C4-2B (cell line): Measurements from ENCODE around the gene NPEPL1.

Experiments used
- ZFX ChIP-seq: fragments of 450-650 bp; IDR thresholded peaks from 2 replicates; pipeline ENCODE4 v1.6.1; 2017
- TF ChIP-seq, protein P1 (sequence below): fragments of 450-650 bp; conservative IDR thresholded peaks from 2 replicates; pipeline ENCODE4 v1.5.1; 2017; ENCODE audit warnings: mild to moderate bottlenecking

DNA sequence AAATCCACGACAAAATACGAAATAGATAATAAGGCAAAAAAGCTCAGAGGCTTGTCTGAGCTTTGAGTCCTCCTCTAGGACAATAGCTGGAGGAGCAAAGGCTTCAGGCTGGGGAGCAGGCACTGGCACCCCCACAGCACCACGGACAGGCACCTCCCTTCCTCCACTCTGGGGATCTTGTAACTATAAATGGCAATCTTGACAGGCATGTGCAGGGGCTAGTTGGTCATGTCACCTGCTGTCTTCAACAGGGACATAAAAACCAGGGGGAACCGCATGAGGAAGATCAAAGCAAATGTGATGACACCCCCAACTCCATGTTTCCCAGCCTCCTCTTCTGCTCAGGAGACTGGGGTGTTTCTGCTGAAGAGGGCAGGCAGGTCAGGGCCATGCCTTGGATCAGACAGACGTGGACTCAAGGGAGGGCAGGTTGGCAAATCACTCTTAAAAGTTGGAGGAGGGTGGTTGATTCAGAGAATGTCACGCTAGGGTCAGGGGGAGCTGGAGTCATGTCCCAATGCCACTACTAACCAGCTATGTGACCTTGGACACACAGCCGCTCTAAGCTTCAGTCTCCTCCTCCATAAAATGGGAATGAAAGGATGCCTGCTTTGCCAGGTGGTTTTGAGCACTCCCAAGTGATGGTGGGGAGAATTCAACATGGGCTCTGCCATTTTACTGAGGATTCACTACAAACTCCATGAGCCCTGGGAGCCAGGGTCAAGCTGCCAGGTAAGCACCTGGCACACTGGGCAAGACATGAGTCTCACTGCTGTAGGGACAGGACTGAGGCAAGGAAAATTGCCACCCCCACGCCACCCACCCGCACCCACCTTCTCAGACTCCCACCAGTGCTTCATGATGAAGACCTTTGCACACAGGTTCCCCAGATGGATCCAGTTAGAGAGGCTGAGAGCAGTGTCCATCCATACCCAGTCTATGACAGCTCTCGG is 48.0 kb downstream of the NPEPL1 start:
- TF ChIP-seq, protein P1, sequence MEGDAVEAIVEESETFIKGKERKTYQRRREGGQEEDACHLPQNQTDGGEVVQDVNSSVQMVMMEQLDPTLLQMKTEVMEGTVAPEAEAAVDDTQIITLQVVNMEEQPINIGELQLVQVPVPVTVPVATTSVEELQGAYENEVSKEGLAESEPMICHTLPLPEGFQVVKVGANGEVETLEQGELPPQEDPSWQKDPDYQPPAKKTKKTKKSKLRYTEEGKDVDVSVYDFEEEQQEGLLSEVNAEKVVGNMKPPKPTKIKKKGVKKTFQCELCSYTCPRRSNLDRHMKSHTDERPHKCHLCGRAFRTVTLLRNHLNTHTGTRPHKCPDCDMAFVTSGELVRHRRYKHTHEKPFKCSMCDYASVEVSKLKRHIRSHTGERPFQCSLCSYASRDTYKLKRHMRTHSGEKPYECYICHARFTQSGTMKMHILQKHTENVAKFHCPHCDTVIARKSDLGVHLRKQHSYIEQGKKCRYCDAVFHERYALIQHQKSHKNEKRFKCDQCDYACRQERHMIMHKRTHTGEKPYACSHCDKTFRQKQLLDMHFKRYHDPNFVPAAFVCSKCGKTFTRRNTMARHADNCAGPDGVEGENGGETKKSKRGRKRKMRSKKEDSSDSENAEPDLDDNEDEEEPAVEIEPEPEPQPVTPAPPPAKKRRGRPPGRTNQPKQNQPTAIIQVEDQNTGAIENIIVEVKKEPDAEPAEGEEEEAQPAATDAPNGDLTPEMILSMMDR: no peak
- no peak for TF ChIP-seq ZFX
